ENCODE results near the gene GDA.

GDA gene

DNA sequence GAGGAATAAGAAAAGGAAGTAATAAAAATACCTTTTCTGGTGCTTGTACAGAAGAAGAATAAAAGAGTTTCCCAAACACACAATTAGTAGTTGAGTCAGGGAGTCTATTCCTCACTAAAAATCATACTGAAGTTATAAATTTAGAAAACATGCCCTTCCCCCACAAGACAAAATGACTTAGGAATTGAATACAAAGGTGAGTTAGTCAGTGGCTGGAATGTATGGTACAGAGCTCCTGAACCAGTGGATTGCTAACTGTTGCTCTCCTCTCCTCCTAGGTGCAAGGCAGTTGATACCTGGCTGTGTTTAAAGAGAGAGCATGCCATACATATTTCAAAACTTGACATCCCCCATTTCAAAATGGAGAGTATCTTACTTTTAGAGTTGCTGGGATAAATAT lies 1.9 kb downstream of the GDA start:
- DNase-seq, result no peak

DNA sequence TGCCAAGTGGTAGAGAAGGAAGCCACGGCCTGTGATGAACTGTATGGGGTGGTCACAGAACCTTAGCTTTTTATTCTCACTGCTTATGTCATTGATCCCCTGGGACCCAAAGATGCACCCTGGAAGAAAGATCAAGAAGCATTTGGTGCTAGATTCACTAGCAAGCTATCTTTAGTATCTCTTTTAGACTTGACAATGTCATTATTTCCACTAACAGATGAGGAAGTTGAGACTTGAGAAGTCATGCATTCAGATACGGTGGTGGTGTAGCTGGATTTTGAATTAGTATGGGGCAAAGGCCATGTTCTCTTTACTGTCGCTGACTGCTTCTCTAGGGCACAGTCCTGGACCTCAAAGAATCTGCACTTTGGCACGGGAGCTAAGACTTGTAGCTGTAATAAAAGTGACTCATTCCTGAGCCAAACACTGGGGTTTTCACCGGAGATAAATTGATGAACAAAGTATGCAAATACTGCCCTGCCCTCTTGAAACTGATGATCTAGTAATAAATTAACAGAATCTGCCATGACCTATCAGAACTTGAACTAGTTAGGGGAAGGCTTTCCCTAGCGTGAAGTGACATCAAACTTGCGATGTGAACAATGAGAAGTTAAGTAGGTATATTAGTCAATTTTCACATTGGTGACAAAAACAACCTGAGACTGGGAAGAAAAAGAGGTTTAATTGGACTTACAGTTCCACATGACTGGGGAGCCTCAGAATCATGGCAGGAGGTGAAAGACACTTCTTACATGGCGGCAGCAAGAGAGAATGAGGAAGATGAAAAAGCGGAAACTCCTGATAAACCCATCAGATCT lies 5.4 kb downstream of the GDA start:
- no peak for DNase-seq

DNA sequence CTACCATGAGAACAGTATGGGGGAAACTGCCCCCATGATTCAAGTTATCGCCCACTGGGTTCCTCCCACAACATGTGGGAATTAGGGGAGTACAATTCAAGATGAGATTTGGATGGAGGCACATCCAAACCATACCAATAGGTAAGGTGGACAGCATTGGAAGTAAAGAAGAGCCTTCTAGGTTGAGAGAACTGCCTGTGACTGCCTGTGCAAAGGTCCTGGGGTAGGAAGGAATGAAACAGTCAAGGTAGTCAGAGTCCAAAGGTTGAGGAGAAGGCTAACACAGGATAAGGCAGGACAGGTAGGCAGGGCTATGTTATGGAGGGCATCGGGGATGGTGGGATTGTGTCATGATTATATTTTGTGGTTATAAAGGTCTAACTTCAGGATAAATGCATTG lies 6.1 kb downstream of the GDA start:
- no peak for DNase-seq

GRCh38 chr9:72156586-72156985 lies 7.3 kb downstream of the GDA start:
- no peak for DNase-seq

DNA sequence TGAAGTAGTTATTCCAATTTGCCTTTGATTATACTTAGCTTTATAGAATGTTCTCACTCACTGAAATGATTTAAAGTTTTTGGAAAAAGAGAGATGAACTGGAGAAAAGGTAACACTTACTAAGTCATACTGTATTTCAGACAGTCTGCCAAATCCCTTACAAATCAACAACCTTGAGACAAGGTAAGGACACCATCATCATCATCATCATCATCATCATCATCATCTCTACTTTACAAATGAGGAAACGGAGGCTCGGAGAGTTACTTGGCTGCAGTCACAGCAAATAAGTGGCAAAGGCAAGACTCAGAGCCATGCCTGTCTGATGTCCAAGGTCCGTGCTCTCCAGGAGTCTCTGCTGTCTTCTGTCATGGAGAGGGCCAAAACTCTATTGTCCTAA lies 9.4 kb downstream of the GDA start:
- DNase-seq, result no peak

GRCh38 chr9:72160446-72161123 lies 11.3 kb downstream of the GDA start:
- DNase-seq, result no peak

DNA sequence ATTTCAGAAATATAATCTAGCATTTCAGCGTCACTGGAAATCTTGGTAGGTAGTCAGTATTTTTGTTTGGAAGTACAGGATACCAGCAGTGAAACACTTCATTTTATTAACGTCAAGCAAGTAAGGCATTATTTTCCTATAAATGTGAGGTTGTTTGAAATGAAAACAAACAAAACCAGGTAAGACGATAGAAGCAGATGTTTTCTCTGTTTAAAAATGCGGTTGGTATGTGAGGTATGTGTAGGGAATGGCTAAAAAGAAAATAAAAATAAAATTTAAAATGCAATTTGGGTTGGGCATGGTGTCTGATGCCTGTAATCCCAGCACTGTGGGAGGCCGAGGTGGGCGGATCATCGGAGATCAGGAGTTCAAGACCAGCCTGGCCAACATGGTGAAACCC lies 16.1 kb downstream of the GDA start:
- DNase-seq, result no peak

DNA sequence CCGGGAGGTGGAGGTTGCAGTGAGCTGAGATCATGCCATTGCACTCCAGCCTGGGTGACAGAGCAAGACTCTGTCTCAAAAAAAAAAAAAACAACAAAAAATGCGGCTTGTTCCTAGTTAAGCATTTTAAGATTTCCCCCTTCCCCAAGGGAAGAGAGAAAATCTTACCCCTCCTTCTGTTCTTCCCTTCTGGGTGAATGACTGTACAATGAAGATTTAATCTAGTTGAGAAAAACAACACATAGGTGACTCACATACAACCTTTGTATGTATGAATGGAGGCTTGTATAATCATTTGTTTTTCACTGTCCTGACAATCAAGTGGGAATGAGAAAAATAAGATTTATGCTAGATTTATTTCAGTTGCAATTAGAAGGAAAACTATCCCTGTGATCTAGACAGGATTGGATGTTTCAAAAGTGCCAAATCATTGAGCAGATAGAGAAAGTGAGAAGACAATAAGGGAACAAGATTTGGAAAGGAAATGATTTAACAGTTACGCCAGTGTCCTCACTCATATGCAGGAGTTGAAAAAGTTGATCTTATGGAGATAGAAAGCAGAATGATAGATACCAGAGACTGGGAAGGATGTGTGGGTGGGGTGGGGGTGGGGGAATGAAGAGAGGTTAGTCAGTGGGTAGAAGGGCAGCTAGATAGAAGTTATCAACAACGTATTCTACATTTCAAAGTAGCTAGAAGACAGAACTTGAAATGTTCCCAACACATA lies 16.7 kb downstream of the GDA start:
- no peak for DNase-seq

- DNase-seq, result no peak
Observed at GRCh38 chr9:72168075-72168474, 18.8 kb downstream of the GDA start.

- DNase-seq, result no peak
Observed at GRCh38 chr9:72169178-72169577, 19.9 kb downstream of the GDA start.

- DNase-seq, result no peak
Observed at GRCh38 chr9:72173080-72173479, 23.8 kb downstream of the GDA start.

DNA sequence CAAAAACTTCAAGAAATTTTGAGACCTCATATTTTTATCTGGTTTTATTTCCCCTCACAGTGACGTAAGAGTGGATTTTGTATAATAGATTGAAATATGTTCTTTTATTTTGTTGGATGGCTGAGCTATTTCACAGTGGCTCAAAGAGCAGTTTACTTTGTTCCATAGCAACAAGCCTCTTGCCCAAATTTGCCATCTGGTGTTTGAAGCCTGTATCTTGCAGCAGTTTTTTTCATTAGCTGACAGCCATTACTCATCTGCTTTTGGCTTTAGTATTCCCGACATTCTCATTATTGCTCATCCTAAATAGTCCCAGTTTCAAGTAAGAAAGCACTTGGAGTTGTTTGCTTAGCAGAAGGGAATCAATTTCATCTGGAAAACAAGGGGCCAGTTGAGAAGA lies 36.3 kb downstream of the GDA start:
- DNase-seq, result no peak

DNA sequence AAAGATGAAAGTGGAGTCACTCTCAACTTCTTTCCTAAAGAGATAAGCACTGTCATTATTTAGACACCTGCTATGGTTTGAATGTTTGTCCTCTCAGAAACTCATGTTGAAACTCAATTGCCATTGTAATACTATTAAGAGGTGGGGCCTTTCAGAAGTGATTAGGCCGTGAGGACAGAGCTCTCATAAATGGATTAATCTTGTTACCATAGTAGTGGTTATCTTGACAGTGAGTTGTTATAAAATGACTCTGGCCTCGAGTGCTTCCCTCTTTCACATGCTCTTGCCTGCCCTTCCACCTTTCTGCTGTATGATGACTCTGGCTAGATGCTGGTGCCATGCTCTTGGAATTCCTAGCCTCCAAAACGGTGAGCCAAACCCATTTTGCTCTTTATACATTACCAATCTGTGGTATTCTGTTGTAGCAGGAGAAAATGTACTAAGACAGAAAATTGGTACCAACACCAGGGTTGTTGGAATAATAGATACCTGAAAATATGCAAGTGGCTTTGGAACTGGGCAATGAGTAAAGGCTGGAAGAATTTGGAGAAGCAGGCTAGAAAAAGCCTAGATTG lies 38.0 kb downstream of the GDA start:
- DNase-seq, result no peak

- no peak for DNase-seq
Observed at GRCh38 chr9:72188232-72188631, 39.0 kb downstream of the GDA start.

DNA sequence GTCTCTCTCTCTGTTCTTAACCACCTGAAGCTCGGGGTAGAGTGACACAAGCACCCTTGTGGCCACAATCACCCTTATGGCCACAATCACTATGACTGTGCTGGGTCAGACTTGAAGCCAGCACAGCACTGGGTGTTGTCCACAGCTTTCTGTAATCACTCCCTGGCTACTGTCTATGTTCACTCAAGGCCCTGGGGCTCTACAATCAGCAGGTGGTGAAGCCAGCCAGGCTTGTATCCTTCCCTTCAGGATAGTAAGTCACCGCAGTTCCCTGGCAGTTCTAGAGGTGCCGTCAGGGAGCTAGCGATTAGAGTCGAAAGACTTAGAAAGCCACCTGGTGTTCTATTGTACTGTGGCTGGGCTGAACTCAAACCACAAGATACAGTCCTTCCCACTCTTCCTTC lies 44.2 kb downstream of the GDA start:
- no peak for DNase-seq

DNA sequence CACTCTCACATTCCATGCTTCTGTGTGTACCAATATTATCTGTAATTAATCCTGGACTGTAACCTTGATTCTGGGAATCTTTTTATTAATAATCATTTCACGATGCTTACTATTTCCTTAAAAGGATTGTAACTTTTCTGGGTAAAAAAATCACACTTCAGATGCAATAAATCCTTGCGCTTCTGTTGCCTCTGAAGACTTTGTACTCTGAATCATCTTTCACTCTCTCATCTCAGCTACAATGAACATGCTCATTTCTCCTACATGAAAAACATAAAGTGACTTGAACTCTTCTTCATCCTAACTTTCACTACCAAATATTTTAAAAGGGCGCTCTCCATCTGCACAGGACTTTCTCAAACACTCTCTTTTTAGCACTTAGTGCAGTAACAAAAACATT lies 50.0 kb downstream of the GDA start:
- no peak for DNase-seq

- DNase-seq, result no peak
Observed at GRCh38 chr9:72200452-72200851, 51.2 kb downstream of the GDA start.

DNA sequence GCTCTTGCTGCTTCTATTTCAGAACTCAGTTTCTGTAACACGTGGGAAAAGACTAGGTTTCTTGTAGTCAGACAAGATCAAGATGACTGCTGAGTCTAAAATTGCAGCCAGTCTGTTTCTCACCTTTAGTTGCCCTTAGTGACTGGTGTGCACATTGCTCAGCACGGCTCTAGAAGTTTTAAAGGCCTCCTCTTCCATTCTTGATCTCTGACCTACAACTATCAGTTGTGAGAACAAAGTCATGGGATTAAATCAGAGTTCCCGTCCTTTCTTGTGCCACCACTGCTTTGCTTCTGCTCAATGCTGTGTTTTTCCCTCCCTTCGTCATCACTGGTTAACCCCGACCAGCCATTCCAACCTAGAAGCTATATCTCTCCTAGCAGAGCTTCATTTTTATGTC lies 52.8 kb downstream of the GDA start:
- DNase-seq, result no peak

GRCh38 chr9:72203205-72203803 lies 54.1 kb downstream of the GDA start:
- no peak for DNase-seq

DNA sequence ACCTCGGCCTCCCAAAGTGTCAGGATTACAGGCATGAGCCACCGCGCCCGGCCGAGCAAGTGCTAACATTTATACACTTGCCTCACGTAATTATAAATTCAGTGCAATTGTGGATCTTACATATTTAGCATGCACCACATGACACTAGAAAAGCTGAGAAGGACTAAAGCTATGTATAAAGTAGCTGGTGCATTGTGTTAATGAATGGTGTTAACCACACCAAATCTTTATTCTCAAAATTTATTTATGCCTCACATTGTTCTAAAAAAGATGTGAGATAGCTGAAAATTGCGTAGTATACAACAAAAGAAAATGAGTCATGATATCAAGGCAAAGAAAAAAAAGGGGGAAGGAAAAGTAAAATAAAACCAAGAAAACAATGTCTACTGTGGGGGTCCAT lies 54.8 kb downstream of the GDA start:
- no peak for DNase-seq

DNA sequence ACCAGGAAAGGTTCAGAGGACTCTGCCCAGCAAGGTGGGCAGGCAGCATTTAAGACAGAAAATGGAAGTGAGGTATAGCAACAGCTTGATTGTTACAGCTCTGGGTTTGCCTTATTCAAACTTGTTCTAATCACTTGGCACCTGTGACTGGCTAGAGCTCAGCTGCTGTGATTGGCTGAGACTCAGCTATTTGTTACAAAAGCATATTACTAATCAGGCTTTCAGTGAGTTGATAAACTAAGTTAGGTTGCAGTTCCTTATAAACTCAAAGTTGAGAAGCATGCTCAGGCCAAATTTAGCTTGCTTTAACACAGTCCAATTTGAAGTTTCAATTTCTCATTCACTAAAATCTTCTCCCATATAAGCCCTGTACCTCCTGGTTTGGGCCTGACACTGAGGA lies 56.3 kb downstream of the GDA start:
- no peak for DNase-seq

GRCh38 chr9:72207278-72207677 lies 58.0 kb downstream of the GDA start:
- no peak for DNase-seq

- DNase-seq, result no peak
Observed at GRCh38 chr9:72210522-72210921, 61.3 kb downstream of the GDA start.
